Right cardiac atrium (tissue), 5 donors: Measurements from ENCODE around the gene ARHGAP1. TPM values are rescaled to one million over a fixed set of nuclear protein-coding genes. Genes with fewer than 3 reads are reported as not detected.
"Not testable (repeated sequence)": the region's sequence is repeated elsewhere in the genome, so short reads cannot be mapped to it uniquely, and the experiment has no call there.

Source experiments
- ATAC-seq, 2 donors: fragments of 200-7000 bp; cut with Tn5 transposase; one replicate each; pipeline versions ENCODE4 v1.8.0 to v1.9.1; 2020; ENCODE audit warnings: moderate library complexity in 2 of 2, mild to moderate bottlenecking in 1 of 2
- DNase-seq, 3 donors: peaks; one replicate each; pipeline ENCODE4 v3.0.0-alpha.2; 2020
- H3K27ac ChIP-seq: one replicate; pipeline ENCODE4 v1.5.1; 2013; ENCODE audit warnings: mild to moderate bottlenecking, low read length, control low read depth, moderate library complexity
- H3K27me3 ChIP-seq: one replicate; pipeline ENCODE4 v1.6.1; 2013; ENCODE audit not compliant: control insufficient read depth, insufficient read depth
- H3K4me1 ChIP-seq: one replicate; pipeline ENCODE4 v1.6.1; 2013; ENCODE audit warnings: low read length; ENCODE audit not compliant: control insufficient read depth, insufficient read depth
- H3K4me3 ChIP-seq: one replicate; pipeline ENCODE4 v1.5.1; 2013; ENCODE audit warnings: low read length, control low read depth
- H3K9me3 ChIP-seq: one replicate; pipeline ENCODE4 v1.6.1; 2013; ENCODE audit warnings: low read length; ENCODE audit not compliant: control insufficient read depth
- WGBS: extraction: QIAGEN DNeasy Blood & Tissue Kit; methylation state at CpG from one replicate; pipeline ENCODE4 v1.1.7; 2013; 5-methylcytosine and 5-hydroxymethylcytosine counted together
- intact Hi-C, 4 donors: fragments of 100-400 bp; cut with DNase I; formaldehyde crosslinking; loops; one replicate each; pipeline versions ENCODE4 v1.11.0 to v1.14.0; 2022 to 2023
- polyA plus RNA-seq: library from polyadenylated mRNA; stranded (reverse); fragments of 200-250 nt; gene quantifications from one replicate; pipeline ENCODE4 v1.2.3, GENCODE V29; 2013
- total RNA-seq, 4 donors: library from RNA; stranded (reverse); fragmentation: NEBNext Ultra II Directional; extraction: Animal tissue kit (Norgen Biotek cat#: 25700); gene quantifications; one replicate each; pipeline ENCODE4 v1.2.1, GENCODE V29; 2021
- donor health status: healthy with polysubstance abuse.
- donor health status: DM: no; HTN: yes; CAD: no.
- donor health status: DM: no; HTN: no; CAD: no.
- donor health status: DM: no; HTN: yes; CAD: no; lungs with severe emphysema.
- donor health status: DM: yes; HTN: yes; CAD: no.

The ARHGAP1 gene
- total and polyA plus RNA-seq, 5 donors, result 53.4 to 112 (median 105) TPM

DNA sequence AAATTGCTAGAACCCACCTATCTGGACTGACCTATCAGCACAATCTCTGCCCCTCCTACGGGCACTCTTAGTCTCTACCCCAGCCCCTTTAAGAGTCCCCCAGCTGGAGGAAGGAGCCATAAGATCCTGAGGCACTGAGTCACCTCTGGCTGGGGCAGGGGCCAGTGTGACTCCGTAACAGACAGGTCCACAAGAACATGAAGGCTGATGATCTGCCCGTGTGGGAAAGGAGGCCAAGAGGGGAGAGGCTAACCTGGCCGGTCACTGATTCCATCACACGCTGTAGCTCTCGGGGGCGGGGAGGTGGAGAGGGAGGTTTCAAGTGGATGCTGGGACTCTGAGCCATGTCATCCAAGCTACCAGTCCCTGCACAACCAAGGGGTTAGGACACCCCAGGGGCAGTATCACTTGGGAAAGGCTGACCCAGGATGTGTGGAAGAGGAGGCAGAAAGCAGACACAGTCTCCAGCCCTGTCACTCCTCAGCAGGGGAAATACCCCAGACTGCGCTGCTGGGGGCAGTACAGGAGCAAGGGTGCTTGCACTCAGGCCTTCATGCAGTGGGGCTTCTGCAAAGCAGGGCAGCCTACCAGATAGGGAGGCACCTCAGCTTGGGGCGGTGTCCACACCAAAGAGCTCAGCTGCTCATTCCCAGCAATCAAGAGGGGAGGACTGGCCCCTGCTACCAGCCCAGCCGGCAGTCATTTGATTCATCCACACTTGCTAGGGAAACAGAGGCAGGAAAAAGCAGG is 22.3 kb downstream of the ARHGAP1 start:
- H3K27ac ChIP-seq, result no peak overlapping the region
- no peak for ATAC-seq

DNA sequence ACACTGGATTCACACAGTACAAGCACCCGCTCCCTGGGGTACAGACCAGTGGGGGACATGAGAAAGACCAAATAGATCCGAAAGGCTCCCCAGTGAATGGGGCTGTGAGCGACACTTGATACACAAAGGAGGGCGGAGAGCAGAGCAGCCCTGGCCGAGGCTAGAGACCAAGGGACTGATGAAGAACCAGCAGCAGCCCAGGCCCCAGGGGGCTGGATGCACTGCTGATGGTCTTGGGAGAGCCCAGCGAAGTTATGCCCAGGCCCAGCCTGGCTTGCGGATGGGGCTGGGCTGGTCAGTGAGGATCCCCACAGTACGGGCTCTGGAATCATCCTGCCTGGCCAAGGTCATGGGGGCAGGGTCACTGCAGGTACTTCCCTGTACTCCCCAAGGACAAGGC is 23.2 kb downstream of the ARHGAP1 start:
- DNase-seq, result peak in 1 of 3 donors; percentile 72
- no peak for ATAC-seq
- H3K27me3 ChIP-seq, result no peaks in the 10 kb centered on the region
- intact Hi-C loops, result no loop called here
- H3K27ac ChIP-seq, result peak overlapping the region; percentile 10
- H3K4me1 ChIP-seq, result peaks cover 17% of the 10 kb centered on the region
- WGBS, result 75% methylated on average over 8 of the region's 8 CpGs
- no peak overlapping the region for H3K4me3 ChIP-seq
- H3K9me3 ChIP-seq, result no peaks in the 10 kb centered on the region

More for the DNA sequence above, 22.3 kb downstream of the ARHGAP1 start:
- peak in 1 of 3 donors; percentile 45 for DNase-seq
- H3K27me3 ChIP-seq, result no peaks in the 10 kb centered on the region
- H3K9me3 ChIP-seq, result no peaks in the 10 kb centered on the region
- WGBS, result 80% methylated on average over 10 of the region's 10 CpGs
- intact Hi-C loops, result no loop called here
- H3K4me1 ChIP-seq, result peaks cover 17% of the 10 kb centered on the region
- no peak overlapping the region for H3K4me3 ChIP-seq

GRCh38 chr11:46676436-46677158 is 23.8 kb downstream of the ARHGAP1 start:
- intact Hi-C loops, result no loop called here
- Histone ChIP-seq H3K4me1 (peaks cover 17% of the 10 kb centered on the region), H3K27me3 (no peaks in the 10 kb centered on the region), H3K9me3 (no peaks in the 10 kb centered on the region), H3K27ac (peak overlapping the region; percentile 29), H3K4me3 (no peak overlapping the region)
- WGBS, result 64% methylated on average over 15 of the region's 15 CpGs
- ATAC-seq (no peak), DNase-seq (peak in 2 of 3 donors; percentile 72 to 73)

DNA sequence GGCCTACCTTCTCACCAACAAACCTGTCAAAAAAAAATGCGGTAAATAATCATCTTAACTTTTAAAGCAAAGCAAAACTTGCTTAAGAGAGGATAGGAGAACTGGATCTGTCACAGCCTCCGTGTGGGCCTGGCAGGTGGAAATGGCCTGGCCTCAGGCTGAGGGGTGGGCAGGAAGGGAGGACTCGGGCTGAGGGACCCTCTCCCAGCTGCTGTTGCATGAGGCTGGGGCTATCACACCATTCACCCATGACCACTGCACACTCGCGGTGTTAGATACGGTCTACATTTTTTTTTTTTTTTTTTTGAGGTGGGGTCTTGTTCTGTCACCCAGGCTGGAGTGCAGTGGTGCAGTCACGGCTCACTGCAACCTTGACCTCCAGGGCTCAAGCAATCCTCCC is 24.5 kb downstream of the ARHGAP1 start:
- no peak for ATAC-seq
- no peak overlapping the region for H3K4me3 ChIP-seq

DNA sequence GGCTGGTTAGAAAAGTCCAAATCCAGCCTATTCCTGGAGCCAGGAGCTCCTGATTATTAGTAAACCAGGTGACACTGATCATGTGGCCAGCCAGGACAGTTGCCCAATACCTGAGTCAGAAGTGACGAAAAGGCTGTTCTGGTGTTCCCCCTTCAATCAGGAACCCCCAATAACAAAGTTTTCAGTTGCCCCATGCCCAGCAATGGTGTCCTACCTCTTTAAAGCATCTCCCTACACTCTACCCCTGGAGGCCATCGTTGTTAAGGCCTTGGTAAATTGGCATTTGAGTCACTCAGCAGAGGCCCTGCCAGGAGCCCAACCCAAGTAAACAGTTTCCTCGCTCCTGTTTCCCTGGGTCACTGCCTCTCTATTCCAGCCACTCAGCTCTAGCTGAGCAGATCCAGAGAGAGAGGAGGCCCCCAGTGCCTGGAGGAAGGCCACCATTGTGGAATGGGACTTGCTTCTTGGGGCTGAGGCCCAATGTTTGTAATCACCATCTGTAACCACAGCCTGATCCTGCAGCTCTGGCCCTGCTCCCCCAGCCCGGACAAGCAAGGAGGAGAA is 25.0 kb downstream of the ARHGAP1 start:
- H3K27ac ChIP-seq, result peak overlapping the region; percentile 96
- peak; percentile 82 to 83 for ATAC-seq
- H3K27me3 ChIP-seq, result no peaks in the 10 kb centered on the region
- peaks cover 17% of the 10 kb centered on the region for H3K4me1 ChIP-seq
- 29% methylated on average over 4 of the region's 4 CpGs for WGBS
- peak; percentile 80 to 90 (median 86) for DNase-seq
- intact Hi-C loops, result no loop called here
- H3K4me3 ChIP-seq, result no peak overlapping the region
- H3K9me3 ChIP-seq, result no peaks in the 10 kb centered on the region

More for the DNA sequence above, 24.5 kb downstream of the ARHGAP1 start:
- H3K27ac ChIP-seq, result peak overlapping the region; percentile 96
- intact Hi-C loops, result no loop called here
- DNase-seq, result peak in 1 of 3 donors; percentile 53
- WGBS, result 84% methylated on average over 7 of the region's 7 CpGs
- no peaks in the 10 kb centered on the region for H3K27me3 ChIP-seq
- H3K9me3 ChIP-seq, result no peaks in the 10 kb centered on the region
- peaks cover 17% of the 10 kb centered on the region for H3K4me1 ChIP-seq

- peak; percentile 20 to 30 for ATAC-seq
- H3K9me3 ChIP-seq, result no peaks in the 10 kb centered on the region
- peaks cover 17% of the 10 kb centered on the region for H3K4me1 ChIP-seq
- intact Hi-C loops, result no loop called here
- H3K27ac ChIP-seq, result peak overlapping the region; percentile 96
- no peaks in the 10 kb centered on the region for H3K27me3 ChIP-seq
- DNase-seq, result peak in 2 of 3 donors; percentile 74 to 83
- no peak overlapping the region for H3K4me3 ChIP-seq
- WGBS, result 48% methylated on average over 12 of the region's 12 CpGs
These were observed 25.7 kb downstream of the ARHGAP1 start for GRCh38 chr11:46674463-46675287.

GRCh38 chr11:46673713-46674462 is 26.5 kb downstream of the ARHGAP1 start:
- H3K9me3 ChIP-seq, result no peaks in the 10 kb centered on the region
- ATAC-seq (peak in 1 of 2 donors; percentile 7), DNase-seq (peak in 1 of 3 donors; percentile 62)
- peaks cover 17% of the 10 kb centered on the region for H3K4me1 ChIP-seq
- 72% methylated on average over 6 of the region's 6 CpGs for WGBS
- H3K27ac ChIP-seq, result peak overlapping the region; percentile 96
- H3K27me3 ChIP-seq, result no peaks in the 10 kb centered on the region
- intact Hi-C loops, result no loop called here
- no peak overlapping the region for H3K4me3 ChIP-seq

DNA sequence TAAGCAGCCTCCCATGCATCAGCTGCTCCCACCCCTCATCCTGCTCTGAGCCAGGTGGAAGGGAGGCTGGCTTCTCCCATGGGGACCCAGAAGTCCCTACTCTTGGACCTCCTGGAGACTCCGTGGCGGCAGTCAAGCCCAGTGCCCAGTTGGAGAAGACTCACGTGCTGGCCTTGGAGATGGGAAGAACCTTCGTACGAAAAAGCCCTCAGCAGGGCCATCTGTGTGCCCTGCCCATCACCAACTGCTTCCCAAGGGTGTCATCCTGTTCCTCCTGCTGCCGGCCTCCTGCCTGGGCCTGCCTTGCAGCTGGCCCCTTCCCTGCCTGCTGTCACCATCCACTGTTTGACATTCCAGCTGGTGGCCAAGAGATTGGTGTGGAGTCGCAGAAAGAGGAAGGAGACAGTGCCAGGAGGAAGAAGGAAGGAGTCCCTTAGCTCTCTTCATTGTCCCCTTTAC is 28.0 kb downstream of the ARHGAP1 start:
- Histone ChIP-seq H3K27me3 (no peaks in the 10 kb centered on the region), H3K9me3 (no peaks in the 10 kb centered on the region), H3K4me3 (no peak overlapping the region), H3K4me1 (peaks cover 17% of the 10 kb centered on the region), H3K27ac (peak overlapping the region; percentile 34)
- WGBS, result 57% methylated on average over 7 of the region's 7 CpGs
- peak in 1 of 3 donors; percentile 59 for DNase-seq
- intact Hi-C loops, result no loop called here
- no peak for ATAC-seq

- H3K27me3 ChIP-seq, result no peaks in the 10 kb centered on the region
- intact Hi-C loops, result no loop called here
- whole genome bisulfite sequencing, result 88% methylated on average over 10 of the region's 10 CpGs
- no peak overlapping the region for H3K27ac ChIP-seq
- peak in 1 of 3 donors; percentile 27 for DNase-seq
- no peak overlapping the region for H3K4me3 ChIP-seq
- peaks cover 14% of the 10 kb centered on the region for H3K4me1 ChIP-seq
- H3K9me3 ChIP-seq, result no peaks in the 10 kb centered on the region
- ATAC-seq, result no peak
These were observed 28.5 kb downstream of the ARHGAP1 start for GRCh38 chr11:46671958-46672315.

DNA sequence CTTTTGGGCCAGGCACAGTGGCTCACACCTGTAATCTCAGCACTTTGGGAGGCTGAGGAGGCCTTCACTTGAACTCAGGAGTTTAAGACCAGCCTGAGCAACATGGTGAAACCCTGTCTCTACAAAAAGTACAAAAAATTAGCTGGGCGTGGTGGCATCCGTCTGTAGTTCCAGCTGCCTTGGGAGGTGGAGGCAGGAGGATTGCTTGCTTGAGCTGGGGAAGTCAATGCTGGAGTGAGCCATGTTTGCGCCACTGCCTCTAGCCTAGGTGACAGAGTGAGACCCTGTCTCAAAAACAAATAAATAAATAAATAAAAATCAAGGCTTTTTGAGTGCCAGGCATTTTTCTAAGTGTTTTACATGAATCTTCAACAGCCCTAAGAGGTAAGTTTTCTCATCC is 29.9 kb downstream of the ARHGAP1 start:
- H3K4me1 ChIP-seq, intact Hi-C loops, H3K4me3 ChIP-seq, H3K27ac ChIP-seq, H3K27me3 ChIP-seq, ATAC-seq, H3K9me3 ChIP-seq: not testable (repeated sequence)
- 89% methylated on average over 3 of the region's 3 CpGs for WGBS
- peak in 1 of 3 donors; percentile 25 for DNase-seq
